Lower lobe of right lung (tissue), 2 donors: ENCODE measurements around the gene PCNX4. TPM values are rescaled to one million over a fixed set of nuclear protein-coding genes. Genes with fewer than 3 reads are reported as not detected.

Experiments used
- ATAC-seq, 2 donors: fragments of 200-7000 bp; cut with Tn5 transposase; one replicate each; pipeline ENCODE4 v1.9.1; 2020 to 2022; ENCODE audit warnings: mild to moderate bottlenecking in 2 of 2, moderate library complexity in 2 of 2
- DNase-seq: peaks from one replicate; pipeline ENCODE4 v3.0.0-alpha.2; 2020
- H3K27ac ChIP-seq: fragments of 200-600 bp; one replicate; pipeline ENCODE4 v1.8.0; 2022
- H3K27me3 ChIP-seq: fragments of 200-600 bp; one replicate; pipeline ENCODE4 v1.8.0; 2022; ENCODE audit warnings: low read depth
- H3K36me3 ChIP-seq: fragments of 200-600 bp; one replicate; pipeline ENCODE4 v1.8.0; 2022; ENCODE audit warnings: mild to moderate bottlenecking
- H3K4me1 ChIP-seq: fragments of 200-600 bp; one replicate; pipeline ENCODE4 v1.8.0; 2022
- H3K4me3 ChIP-seq: fragments of 200-600 bp; one replicate; pipeline ENCODE4 v1.8.0; 2022; ENCODE audit warnings: mild to moderate bottlenecking
- H3K9me3 ChIP-seq: fragments of 200-600 bp; one replicate; pipeline ENCODE4 v1.8.0; 2022
- intact Hi-C: fragments of 100-400 bp; cut with DNase I; formaldehyde crosslinking; loops from one replicate; pipeline ENCODE4 v1.11.0; 2022
- total RNA-seq: library from RNA; stranded (reverse); fragmentation: NEBNext Ultra II Directional; extraction: Animal tissue kit (Norgen Biotek cat#: 25700); gene quantifications from one replicate; pipeline ENCODE4 v1.2.1, GENCODE V29; 2021
- TF ChIP-seq, protein P1 (sequence below): fragments of 200-600 bp; IDR thresholded peaks from one replicate; pipeline ENCODE4 v1.8.0; 2022; ENCODE audit warnings: antibody characterized with exemption, mild to moderate bottlenecking
- donor health status: DM: no; HTN: yes; CAD: no; lungs with severe emphysema.

PCNX4 gene
- total RNA-seq, 1 donor from 2014 or later: 36.1 TPM

DNA sequence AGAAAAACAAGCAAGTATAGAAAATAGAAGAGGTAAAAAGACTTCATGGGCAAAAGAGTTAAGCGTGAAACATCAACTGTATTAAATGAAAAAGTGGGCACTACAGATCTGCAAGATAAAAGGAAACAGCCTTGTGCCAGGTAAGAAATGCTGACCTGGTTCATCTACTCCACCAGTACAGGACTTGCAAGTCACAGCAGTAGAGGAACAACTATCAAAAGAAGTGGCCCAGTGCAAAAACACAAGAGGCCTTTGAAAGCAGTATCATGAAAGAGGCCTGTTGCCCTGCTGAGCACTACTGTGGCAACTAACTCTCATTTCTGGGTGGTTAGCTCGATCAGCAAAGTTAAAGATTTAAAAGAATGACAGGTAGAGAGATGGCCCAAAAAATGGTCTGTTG lies 62.9 kb downstream of the PCNX4 start:
- H3K4me1 ChIP-seq: peaks cover 32% of the 10 kb centered on the region
- no peak overlapping the region for H3K4me3 ChIP-seq
- H3K27ac ChIP-seq: peak overlapping the region; percentile 32
- peaks cover 33% of the 10 kb centered on the region for H3K36me3 ChIP-seq
- ATAC-seq: no peak
- TF ChIP-seq, protein P1, sequence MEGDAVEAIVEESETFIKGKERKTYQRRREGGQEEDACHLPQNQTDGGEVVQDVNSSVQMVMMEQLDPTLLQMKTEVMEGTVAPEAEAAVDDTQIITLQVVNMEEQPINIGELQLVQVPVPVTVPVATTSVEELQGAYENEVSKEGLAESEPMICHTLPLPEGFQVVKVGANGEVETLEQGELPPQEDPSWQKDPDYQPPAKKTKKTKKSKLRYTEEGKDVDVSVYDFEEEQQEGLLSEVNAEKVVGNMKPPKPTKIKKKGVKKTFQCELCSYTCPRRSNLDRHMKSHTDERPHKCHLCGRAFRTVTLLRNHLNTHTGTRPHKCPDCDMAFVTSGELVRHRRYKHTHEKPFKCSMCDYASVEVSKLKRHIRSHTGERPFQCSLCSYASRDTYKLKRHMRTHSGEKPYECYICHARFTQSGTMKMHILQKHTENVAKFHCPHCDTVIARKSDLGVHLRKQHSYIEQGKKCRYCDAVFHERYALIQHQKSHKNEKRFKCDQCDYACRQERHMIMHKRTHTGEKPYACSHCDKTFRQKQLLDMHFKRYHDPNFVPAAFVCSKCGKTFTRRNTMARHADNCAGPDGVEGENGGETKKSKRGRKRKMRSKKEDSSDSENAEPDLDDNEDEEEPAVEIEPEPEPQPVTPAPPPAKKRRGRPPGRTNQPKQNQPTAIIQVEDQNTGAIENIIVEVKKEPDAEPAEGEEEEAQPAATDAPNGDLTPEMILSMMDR: no peak
- no peaks in the 10 kb centered on the region for H3K27me3 ChIP-seq
- no peaks in the 10 kb centered on the region for H3K9me3 ChIP-seq
- intact Hi-C loops: no loop called here
- DNase-seq: no peak

DNA sequence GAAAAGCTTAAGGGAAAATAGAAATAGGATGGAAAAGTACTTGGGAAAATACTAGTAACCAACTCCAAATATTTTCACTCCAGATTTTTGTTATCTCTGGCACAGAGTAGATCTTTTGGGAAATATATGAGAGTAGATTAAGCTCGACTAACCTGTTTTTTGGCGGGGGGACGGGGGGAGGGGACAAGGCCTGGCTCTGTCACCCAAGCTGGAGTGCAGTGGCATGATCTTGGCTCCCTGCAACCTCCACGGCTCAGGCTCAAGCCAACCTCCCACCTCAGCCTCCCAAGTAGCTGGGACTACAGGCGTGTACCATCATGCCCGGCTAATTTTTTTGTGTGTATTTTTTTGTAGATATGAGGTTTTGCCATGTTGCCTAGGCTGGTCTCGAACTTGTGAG lies 68.7 kb downstream of the PCNX4 start:
- H3K36me3 ChIP-seq: no peaks in the 10 kb centered on the region
- no peak for ATAC-seq
- H3K9me3 ChIP-seq: no peaks in the 10 kb centered on the region
- TF ChIP-seq, protein P1: no peak
- H3K27ac ChIP-seq: no peak overlapping the region
- H3K27me3 ChIP-seq: no peaks in the 10 kb centered on the region
- intact Hi-C loops: no loop called here
- DNase-seq: no peak
- H3K4me1 ChIP-seq: peaks cover 41% of the 10 kb centered on the region
- no peak overlapping the region for H3K4me3 ChIP-seq

DNA sequence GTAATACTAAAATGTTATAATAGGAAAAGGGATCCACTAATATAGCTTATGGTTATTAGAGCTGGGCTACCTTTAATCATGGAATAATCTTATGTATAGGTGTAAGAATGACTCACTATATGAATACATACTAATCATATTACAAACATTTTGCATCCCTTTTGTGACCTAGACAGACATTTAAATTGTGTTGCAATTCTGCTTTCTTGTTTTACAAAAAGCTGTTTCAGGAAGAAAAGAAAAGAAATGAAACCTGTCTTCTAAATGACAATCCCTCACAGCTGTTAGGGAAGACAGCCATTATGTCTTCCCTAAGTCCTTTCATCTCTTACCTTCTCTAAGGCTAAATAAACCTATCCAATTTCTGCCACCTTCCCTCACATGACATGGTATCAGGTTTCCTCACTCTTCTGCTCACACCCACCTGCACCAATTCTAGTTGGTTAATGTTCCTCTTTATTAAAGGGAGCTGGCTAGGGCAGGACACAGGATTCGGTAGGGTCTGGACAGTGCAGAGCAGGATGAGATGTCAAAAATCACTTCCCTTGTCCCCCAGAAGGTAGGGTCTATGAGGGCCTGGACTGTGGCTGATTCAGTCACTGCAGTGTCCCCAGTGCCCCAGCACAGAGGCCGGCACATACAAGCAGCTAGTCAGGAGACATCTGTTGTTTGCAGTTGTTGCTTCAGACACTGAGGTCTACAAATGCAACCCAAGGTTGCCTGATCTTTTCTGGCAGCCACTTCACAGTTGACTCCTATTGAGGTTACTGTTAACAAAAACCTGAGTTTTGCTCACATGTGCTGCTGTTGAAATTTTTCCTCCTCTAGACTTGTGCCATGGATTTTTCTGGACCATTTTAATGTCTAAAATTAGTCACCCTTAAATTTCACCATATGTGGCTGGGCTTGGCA lies 69.7 kb downstream of the PCNX4 start:
- Histone ChIP-seq H3K4me3 (no peak overlapping the region), H3K27me3 (no peaks in the 10 kb centered on the region), H3K9me3 (no peaks in the 10 kb centered on the region), H3K36me3 (no peaks in the 10 kb centered on the region), H3K4me1 (peaks cover 47% of the 10 kb centered on the region), H3K27ac (no peak overlapping the region)
- no peak for DNase-seq
- intact Hi-C loops: no loop called here
- ATAC-seq: no peak
- TF ChIP-seq, protein P1: no peak

DNA sequence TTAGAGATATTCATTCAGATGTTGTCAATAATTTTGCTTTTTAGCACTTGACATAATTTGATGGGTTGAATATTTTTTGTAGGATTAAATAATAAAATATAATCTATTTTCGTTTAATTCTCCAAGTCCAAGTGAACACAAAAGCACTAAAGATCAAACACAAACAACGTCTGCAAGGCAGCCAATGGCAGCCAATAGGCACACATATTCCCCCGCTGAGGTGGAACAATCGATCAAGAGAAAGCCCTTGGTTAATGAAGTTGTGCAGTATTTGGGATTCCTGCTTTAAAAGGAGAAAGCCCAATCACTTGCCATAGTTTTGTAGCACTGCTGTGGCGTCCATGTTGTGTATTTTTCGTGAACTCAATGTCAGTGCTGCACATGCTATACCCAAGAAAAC lies 72.0 kb downstream of the PCNX4 start:
- Histone ChIP-seq H3K9me3 (no peaks in the 10 kb centered on the region), H3K36me3 (no peaks in the 10 kb centered on the region), H3K4me1 (peaks cover 44% of the 10 kb centered on the region), H3K4me3 (no peak overlapping the region), H3K27me3 (no peaks in the 10 kb centered on the region), H3K27ac (no peak overlapping the region)
- ATAC-seq: no peak
- no peak for DNase-seq
- intact Hi-C loops: no loop called here
- TF ChIP-seq, protein P1: no peak

DNA sequence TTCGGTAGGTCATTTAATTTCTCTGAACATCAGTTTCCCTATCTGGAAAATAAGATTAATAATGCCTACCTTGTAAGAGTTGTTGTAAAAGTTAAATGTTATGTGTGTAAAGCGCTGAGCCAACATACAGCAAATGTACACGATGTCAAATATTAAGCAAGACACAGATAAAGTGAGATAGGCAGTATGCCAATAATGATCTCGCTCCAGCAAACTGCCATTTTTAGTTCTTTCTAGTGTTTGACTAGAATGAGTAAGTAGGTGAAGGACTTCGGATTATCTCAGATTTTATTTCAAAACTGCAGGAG lies 72.6 kb downstream of the PCNX4 start:
- Histone ChIP-seq H3K9me3 (no peaks in the 10 kb centered on the region), H3K27ac (peak overlapping the region; percentile 96), H3K27me3 (no peaks in the 10 kb centered on the region), H3K36me3 (no peaks in the 10 kb centered on the region), H3K4me1 (peaks cover 41% of the 10 kb centered on the region), H3K4me3 (peak overlapping the region; percentile 88)
- no peak for DNase-seq
- intact Hi-C loops: no loop called here
- TF ChIP-seq, protein P1: no peak
- ATAC-seq: no peak
